C4-2B (cell line): ENCODE results near the gene GDI1.

Experiments used
- H3K27ac ChIP-seq: fragments of 450-650 bp; 2 replicates; pipeline ENCODE4 v1.5.1; 2017
- CTCF ChIP-seq: fragments of 450-650 bp; conservative IDR thresholded peaks from 2 replicates; pipeline ENCODE4 v1.5.1; 2017; ENCODE audit warnings: mild to moderate bottlenecking
- ZFX ChIP-seq: fragments of 450-650 bp; IDR thresholded peaks from 2 replicates; pipeline ENCODE4 v1.6.1; 2017

Gene GDI1

GRCh38 chrX:154443479-154443910 is 6.5 kb downstream of the GDI1 start:
- H3K27ac ChIP-seq: peak overlapping the region; percentile 97

GRCh38 chrX:154443992-154444754 is 7.2 kb downstream of the GDI1 start, which contains the start of gene FAM50A:
Gene FAM50A (plus strand): TSS chrX:154444141. CDS start chrX:154444236, 95 bp downstream.
- H3K27ac ChIP-seq: peak within 1 kb of the TSS; percentile 97

More at GRCh38 chrX:154443479-154443910, 6.5 kb downstream of the GDI1 start:
- TF ChIP-seq ZFX (no peak), CTCF (no peak)

GRCh38 chrX:154444755-154445246 is 7.8 kb downstream of the GDI1 start:
- peak overlapping the region; percentile 97 for H3K27ac ChIP-seq
- TF ChIP-seq CTCF (no peak), ZFX (no peak; the same call in 1 of the 2 replicates)

More at GRCh38 chrX:154443992-154444754, 7.2 kb downstream of the GDI1 start, which contains the start of gene FAM50A:
- TF ChIP-seq ZFX: peak; percentile 71; the same call in 1 of the 2 replicates
- TF ChIP-seq CTCF: no peak

GRCh38 chrX:154445776-154446175 is 8.8 kb downstream of the GDI1 start:
- no peak overlapping the region for H3K27ac ChIP-seq
- no peak for TF ChIP-seq ZFX
- TF ChIP-seq CTCF: no peak

GRCh38 chrX:154446430-154446829 is 9.5 kb downstream of the GDI1 start:
- TF ChIP-seq ZFX (no peak), CTCF (no peak)
- H3K27ac ChIP-seq: no peak overlapping the region

GRCh38 chrX:154448484-154448883 is 11.5 kb downstream of the GDI1 start:
- no peak overlapping the region for H3K27ac ChIP-seq
- TF ChIP-seq ZFX: no peak
- TF ChIP-seq CTCF: no peak

GRCh38 chrX:154449618-154450017 is 12.7 kb downstream of the GDI1 start:
- no peak overlapping the region for H3K27ac ChIP-seq
- TF ChIP-seq ZFX: no peak
- TF ChIP-seq CTCF: no peak
